OCI-LY3 (cell line): ENCODE data around the gene CMTM2.

ENCODE experiments used
- EZH2phosphoT487 ChIP-seq: fragments of 200-600 bp; shearing (Covaris generic); IDR thresholded peaks from 2 replicates; pipeline ENCODE4 v1.6.1; 2018; ENCODE audit warnings: antibody characterized with exemption, mixed run types, low read depth
- TF ChIP-seq, protein P1 (sequence below): fragments of 200-600, 300-600 bp; sonication (generic); IDR thresholded peaks from 2 replicates; pipeline ENCODE4 v1.5.1; 2014; ENCODE audit warnings: antibody characterized with exemption, low read length, low read depth

DNA sequence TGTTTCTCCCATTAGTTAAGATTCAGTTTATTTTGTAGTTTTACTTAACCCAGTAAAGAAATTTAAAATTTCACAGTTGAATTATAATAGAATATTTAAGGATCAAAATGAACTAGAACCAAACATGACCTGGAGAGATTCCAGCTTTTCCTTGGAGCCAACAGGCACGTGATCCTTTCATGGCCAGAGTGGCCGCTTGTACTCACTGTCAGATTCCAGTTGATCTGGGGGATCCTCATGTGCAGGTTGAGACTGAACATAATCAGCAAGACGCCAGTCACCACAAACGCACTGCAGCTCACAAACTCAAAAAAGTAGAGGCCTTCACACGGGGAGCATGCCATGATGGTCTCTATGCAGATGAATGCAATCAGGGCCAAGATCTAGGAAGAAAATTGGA lies 56.9 kb downstream of the CMTM2 start:
- TF ChIP-seq, protein P1, sequence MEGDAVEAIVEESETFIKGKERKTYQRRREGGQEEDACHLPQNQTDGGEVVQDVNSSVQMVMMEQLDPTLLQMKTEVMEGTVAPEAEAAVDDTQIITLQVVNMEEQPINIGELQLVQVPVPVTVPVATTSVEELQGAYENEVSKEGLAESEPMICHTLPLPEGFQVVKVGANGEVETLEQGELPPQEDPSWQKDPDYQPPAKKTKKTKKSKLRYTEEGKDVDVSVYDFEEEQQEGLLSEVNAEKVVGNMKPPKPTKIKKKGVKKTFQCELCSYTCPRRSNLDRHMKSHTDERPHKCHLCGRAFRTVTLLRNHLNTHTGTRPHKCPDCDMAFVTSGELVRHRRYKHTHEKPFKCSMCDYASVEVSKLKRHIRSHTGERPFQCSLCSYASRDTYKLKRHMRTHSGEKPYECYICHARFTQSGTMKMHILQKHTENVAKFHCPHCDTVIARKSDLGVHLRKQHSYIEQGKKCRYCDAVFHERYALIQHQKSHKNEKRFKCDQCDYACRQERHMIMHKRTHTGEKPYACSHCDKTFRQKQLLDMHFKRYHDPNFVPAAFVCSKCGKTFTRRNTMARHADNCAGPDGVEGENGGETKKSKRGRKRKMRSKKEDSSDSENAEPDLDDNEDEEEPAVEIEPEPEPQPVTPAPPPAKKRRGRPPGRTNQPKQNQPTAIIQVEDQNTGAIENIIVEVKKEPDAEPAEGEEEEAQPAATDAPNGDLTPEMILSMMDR, result no peak
- TF ChIP-seq EZH2phosphoT487, result no peak
